GM19395 (cell line): ENCODE data around the gene TMEM272.
"Not testable (repeated sequence)": the region's sequence is repeated elsewhere in the genome, so short reads cannot be mapped to it uniquely, and the experiment has no call there.

Experiments
- ATAC-seq: cut with Tn5 transposase; IDR thresholded peaks from one replicate; pipeline ENCODE4 v1.9.1; 2021; ENCODE audit warnings: mild to moderate bottlenecking, moderate library complexity; ENCODE audit not compliant: unreplicated experiment

Gene TMEM272

DNA sequence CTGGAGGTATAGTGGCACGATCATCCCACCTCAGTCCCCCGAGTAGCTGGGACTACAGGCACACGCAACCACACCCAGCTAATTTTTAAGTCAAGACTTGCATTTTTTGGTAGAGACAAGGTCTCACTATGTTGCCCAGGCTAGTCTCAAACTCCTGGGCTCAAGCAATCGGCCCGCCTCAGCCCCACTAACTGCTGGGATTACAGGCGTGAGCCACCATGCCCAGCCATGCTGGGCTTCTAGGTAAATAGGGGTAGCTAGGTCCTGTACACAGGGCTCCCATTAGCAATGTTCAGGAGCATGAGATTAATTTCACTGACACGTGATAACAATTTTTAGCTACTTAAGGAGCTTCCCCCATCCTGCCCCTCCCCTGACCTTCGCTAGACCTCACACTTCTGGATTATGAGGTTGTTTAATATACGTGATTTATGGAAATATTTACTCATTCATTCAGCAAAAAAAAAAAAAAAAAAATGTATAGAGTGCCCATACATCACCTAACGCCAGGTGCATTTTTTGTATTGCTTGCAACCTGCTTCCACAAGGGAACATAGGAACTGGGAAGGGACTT is 19.2 kb downstream of the TMEM272 start:
- no peak for ATAC-seq

DNA sequence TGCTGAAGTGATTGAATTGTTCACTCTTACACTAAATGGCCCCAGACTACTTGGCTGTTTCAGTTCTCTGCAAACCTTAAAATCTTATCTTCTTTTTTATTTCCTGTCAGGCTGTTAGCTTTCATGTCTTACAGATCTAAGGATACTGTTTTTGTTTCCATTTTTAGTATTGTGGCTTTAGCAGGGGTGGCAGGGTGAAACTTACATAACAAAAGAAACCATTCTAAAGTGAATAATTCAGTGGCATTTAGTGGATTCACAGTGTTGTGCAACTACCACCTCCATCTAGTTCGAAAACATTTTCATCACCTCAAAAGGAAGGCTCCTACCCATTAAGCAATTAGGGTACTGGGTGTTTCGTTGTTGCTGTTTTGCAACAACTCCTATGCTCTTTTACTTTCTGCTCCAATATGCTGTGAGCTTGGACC is 19.8 kb downstream of the TMEM272 start:
- no peak for ATAC-seq

GRCh38 chr13:51824712-51825111 is 20.3 kb downstream of the TMEM272 start:
- ATAC-seq, result not testable (repeated sequence)

GRCh38 chr13:51823863-51824262 is 21.1 kb downstream of the TMEM272 start:
- no peak for ATAC-seq

DNA sequence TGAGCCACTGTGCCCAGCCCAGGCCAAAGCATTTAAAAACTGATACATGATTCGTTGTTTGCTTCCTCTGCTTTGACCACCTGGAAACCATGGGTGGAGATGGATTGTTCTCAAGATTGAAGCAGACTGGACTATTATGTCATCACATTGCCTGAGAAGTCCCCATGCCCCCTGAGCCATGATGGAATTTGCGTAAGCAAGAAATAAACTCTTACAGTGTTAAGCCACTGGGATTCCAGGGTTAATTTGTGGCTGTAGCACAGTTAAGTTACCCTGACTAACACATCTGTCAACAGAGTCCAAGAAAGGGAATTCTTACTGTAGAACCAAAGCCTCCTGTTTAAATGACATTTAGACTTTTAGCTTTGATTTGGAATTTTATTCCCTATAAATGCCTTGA is 21.6 kb downstream of the TMEM272 start:
- no peak for ATAC-seq

DNA sequence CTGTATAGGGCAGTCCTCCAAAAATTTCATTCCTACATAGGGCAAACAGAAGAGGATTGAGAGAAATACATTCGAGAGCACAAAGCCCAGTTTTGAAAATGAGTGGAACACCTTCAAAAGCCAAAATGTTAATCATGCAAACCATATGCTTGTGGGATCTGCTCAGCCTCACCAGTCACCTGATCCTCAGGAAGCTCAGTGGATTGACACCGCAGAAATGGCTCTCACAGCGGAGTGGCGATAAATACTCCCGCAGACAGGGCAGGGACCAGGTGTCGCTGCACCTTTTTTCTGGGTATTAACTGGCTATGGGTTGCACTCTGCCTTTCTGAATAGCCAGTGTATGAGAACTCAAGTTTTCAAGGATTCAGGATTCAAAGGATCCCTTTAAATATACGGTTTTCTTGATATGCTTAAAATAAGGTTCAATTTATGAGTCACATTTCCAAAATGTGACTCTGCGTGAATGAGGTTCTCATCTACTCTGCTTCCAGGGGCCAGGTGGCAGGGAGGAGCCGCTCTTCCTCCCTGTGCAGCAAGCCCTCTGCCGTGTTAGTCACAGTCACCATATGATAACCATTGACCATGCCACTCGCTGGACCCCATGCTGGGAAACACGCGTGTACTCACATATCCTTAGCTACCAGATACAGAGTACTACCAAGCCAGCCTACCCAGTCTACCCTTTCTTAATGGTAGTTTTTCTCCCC is 22.7 kb downstream of the TMEM272 start:
- no peak for ATAC-seq

DNA sequence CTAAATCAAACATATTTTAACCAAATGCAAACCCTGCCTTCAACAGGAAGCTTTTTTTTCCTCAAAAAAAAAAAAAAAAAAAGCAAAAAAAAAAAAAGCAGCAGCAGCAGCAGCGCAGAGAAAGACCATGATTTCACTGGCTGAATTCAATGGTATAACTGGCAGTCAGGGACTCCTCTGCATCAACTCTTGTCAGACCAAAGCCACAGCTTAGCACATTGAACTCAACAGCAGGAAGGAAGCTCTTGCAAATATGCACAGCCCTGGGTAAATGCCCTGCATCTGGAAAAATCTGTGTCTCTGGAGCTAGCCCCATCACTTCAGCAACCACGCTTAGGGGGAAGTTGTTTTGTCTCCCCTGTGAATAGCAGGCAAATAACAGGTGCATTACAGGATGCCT is 23.4 kb downstream of the TMEM272 start:
- ATAC-seq, result no peak

DNA sequence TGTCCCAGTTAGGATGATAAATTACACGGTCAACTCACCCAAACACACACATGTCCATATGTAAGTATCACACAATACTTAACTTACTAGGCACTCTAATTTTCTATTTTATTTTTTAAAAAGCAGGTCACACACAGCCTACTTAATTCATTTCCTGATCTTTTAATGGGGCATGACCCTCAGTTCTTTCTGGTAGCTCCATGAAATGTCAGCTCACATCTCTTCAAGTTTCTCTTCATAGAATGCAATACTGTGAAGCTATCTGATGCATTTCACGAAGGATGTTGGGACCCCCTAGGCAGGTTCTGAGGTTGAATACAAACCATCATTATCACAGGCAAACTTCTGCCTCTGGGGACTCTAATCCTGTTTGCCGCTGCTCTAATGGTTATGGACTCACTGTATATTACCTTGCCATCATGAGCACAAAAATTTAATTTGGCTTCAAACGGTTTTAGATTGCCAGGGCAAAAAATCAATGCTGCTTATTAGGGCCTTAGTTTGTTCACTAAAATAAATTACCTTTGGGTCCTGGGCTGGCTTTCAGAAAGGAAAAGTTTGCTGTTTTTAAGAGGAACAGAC is 24.9 kb downstream of the TMEM272 start:
- ATAC-seq, result no peak

GRCh38 chr13:51819544-51819943 is 25.4 kb downstream of the TMEM272 start:
- ATAC-seq, result no peak

DNA sequence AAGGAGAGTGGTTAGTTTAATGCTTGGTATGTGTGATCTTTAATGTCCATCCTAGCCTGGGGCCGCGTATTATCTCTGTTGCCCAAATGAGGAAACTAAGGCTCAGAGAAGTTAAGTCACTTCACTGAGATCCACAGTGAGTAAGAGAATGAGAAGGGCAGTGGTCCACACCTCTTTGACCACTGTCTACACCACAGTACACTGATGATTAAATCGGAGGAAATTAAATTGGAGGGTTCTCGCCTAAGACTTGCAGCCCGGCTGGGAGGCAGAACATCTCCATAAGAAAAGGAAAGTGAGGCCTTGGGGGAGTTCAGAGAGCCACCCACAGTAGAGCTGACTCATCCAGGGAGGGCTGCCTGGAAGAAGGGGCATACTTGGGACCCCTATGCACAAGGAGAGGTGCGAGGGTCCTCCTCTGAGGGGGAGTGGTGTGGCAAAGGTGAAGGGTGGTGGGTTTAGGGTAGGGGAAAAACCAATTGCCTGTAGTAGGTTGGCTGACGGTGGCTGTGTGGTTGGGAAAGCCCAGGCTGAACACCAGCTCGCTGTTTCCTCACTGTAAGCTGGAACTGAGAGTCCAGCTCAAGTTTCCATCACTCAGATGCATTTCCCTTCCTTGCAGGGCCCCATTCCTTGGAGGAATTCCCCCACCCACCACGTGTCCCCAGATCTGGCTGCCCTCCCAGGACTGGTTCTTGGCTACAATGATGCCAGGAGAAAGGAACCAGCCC is 26.0 kb downstream of the TMEM272 start:
- no peak for ATAC-seq

DNA sequence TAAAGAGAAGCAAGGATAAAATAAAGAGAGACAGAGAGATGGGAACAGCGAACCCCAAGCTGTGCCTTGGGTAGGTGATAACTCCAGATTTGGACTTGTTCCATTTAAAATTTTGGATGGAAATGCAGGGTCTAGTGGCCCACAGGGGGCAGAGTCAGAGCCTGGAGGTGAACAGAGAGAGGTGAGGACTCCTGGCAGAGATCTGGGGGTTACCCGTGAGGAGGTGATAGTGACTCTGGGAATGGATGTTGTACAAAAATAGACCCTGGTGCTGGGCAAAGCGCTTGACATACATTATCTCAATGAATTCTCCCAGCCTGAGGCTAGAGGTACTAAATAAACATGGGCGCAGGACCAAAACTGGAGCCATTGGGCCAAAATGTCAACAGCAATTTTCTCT is 26.7 kb downstream of the TMEM272 start:
- ATAC-seq, result no peak

- ATAC-seq, result no peak
These were observed 27.3 kb downstream of the TMEM272 start for GRCh38 chr13:51817717-51818116.

GRCh38 chr13:51816604-51817249 is 28.2 kb downstream of the TMEM272 start:
- ATAC-seq, result no peak

- ATAC-seq, result no peak
These were observed 29.1 kb downstream of the TMEM272 start for GRCh38 chr13:51815848-51816247.

- peak; percentile 81 for ATAC-seq
These were observed 29.9 kb downstream of the TMEM272 start for GRCh38 chr13:51814825-51815650.

DNA sequence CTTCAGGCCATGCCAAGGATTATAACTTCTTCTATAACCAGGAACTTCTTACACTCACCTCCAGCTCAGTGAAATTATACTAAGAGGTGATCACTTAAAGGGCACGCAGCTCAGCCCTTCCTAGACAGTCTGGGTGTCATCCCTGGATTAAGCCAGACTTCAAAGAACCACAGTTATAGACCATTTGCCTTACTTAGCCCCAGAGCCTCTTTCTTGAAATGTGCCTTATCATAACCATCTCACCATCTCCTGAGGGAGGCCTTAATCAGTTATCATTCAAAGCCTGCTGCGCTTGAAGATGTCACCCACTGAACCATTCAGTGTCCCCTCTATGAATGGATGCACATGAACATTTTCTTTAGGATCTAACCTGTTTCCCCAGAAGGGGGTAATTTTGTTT is 30.9 kb downstream of the TMEM272 start:
- no peak for ATAC-seq

DNA sequence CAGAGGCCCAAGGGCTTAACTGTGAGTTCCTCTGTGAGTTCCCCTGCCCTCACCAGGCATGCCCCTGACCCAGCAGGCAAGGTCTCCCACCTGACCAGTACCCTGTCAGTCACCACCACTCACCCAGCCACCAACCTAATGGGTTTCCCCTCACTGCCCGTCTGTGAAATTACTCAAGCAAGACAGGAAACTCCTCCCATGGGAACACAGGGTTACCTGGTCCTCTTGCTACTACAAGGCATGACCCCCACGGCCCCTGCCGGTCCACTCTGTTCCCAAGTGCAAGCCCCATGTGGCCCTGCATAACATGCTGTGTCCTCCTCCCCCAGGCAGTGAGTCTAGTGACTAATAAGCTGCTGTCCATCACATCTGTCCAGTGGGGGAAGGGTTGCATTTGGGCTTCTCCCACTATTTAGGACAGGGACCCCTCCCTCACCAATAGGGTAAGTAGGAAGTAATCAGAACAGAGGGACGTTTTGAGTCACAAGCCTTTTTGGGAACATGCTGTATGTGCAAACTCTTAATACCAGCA is 33.0 kb downstream of the TMEM272 start:
- no peak for ATAC-seq

DNA sequence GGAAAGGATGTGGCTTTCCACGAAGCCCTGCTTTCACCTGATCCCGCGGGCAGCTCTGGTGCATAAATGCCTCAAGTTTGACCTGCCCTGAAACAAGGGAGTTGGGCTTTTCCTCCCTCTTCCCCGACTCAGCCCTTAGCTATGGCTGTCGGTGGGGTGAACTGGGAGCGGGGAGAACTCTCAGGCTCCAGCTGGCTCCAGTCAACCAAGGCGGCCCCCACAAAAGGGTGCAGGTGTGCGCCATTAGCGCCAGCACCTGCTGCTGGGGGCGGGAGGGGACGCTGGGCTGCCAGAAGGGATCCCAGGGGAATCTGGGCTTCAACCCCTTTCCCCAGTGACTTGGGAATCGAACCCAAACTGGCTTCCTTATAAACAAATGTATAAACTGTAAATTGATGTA is 33.9 kb downstream of the TMEM272 start:
- no peak for ATAC-seq

GRCh38 chr13:51808811-51809210 is 36.2 kb downstream of the TMEM272 start:
- no peak for ATAC-seq

DNA sequence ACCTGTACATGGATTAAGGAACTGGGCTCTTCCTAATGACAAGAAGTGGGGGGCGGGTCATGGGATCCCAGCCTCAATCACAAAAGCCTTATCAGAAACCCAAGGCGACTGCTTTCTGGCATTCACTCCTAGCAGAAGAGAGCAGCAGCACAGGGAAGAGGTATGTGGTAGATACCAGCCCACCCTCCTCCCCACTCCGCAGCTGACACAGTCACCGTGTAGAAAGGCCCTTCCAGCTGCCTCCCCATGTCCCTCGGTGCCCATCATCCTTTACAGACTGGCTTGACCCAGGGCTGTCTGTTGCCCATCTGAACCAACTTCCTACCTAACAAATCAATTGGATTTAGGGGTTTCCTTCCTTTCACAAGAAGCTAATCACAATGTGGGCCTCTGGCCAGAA is 37.9 kb downstream of the TMEM272 start:
- ATAC-seq, result no peak
